ENCODE measurements around the gene C11orf98.
"Not testable (repeated sequence)": the region's sequence is repeated elsewhere in the genome, so short reads cannot be mapped to it uniquely, and the experiment has no call there.

The C11orf98 gene

GRCh38 chr11:62665075-62665598 lies at the start of gene C11orf98, which contains the start of gene CSKMT:
TSS of gene C11orf98 (minus strand) at chr11:62665210. CDS start at chr11:62665169, 41 bp downstream.
TSS of gene CSKMT (plus strand) at chr11:62665312. CDS start at chr11:62665880, 568 bp downstream.
- peak; percentile 73 for FAIRE-seq
- DNase-seq (ENCODE audit: extremely low spot score, insufficient read length, low read depth), result peak; percentile 92

GRCh38 chr11:62713343-62713742 lies 48.3 kb upstream of the C11orf98 start:
- DNase-seq (ENCODE audit: extremely low spot score, insufficient read length, low read depth) (no peak), FAIRE-seq (no peak)

GRCh38 chr11:62712861-62713260 lies 47.9 kb upstream of the C11orf98 start:
- FAIRE-seq, result no peak
- no peak for DNase-seq (ENCODE audit: extremely low spot score, insufficient read length, low read depth)

- DNase-seq (ENCODE audit: extremely low spot score, insufficient read length, low read depth) (no peak), FAIRE-seq (no peak)
Observed at GRCh38 chr11:62712276-62712812, 47.3 kb upstream of the C11orf98 start.

GRCh38 chr11:62710001-62710345 lies 45.0 kb upstream of the C11orf98 start:
- no peak for DNase-seq (ENCODE audit: extremely low spot score, insufficient read length, low read depth)
- FAIRE-seq, result no peak

GRCh38 chr11:62709247-62710000 lies 44.4 kb upstream of the C11orf98 start:
- DNase-seq (ENCODE audit: extremely low spot score, insufficient read length, low read depth) (peak; percentile 80), FAIRE-seq (peak; percentile 97)

GRCh38 chr11:62708793-62709192 lies 43.8 kb upstream of the C11orf98 start:
- no peak for DNase-seq (ENCODE audit: extremely low spot score, insufficient read length, low read depth)
- FAIRE-seq, result no peak

GRCh38 chr11:62708392-62708791 lies 43.4 kb upstream of the C11orf98 start:
- DNase-seq (ENCODE audit: extremely low spot score, insufficient read length, low read depth) (no peak), FAIRE-seq (no peak)

GRCh38 chr11:62707277-62707861 lies 42.4 kb upstream of the C11orf98 start, which contains the start of the genes BSCL2 and GNG3:
TSS of gene BSCL2 (minus strand) at chr11:62707424. CDS start at chr11:62707195, 229 bp downstream.
TSS of gene GNG3 (plus strand) at chr11:62707676. CDS start at chr11:62708296, 620 bp downstream.
- no peak for DNase-seq (ENCODE audit: extremely low spot score, insufficient read length, low read depth)
- no peak for FAIRE-seq

- DNase-seq (ENCODE audit: extremely low spot score, insufficient read length, low read depth), result no peak
- FAIRE-seq, result no peak
Observed at GRCh38 chr11:62706850-62707247, 41.8 kb upstream of the C11orf98 start.

- DNase-seq (ENCODE audit: extremely low spot score, insufficient read length, low read depth) (peak; percentile 92), FAIRE-seq (peak; percentile 53)
Observed at GRCh38 chr11:62705880-62706849, 41.2 kb upstream of the C11orf98 start.

GRCh38 chr11:62705413-62705812 lies 40.4 kb upstream of the C11orf98 start:
- no peak for FAIRE-seq
- no peak for DNase-seq (ENCODE audit: extremely low spot score, insufficient read length, low read depth)

- not testable (repeated sequence) for DNase-seq (ENCODE audit: extremely low spot score, insufficient read length, low read depth); FAIRE-seq
Observed at GRCh38 chr11:62703921-62704320, 38.9 kb upstream of the C11orf98 start.

GRCh38 chr11:62702246-62702645 lies 37.2 kb upstream of the C11orf98 start:
- DNase-seq (ENCODE audit: extremely low spot score, insufficient read length, low read depth), result no peak
- no peak for FAIRE-seq

- peak; percentile 54 for DNase-seq (ENCODE audit: extremely low spot score, insufficient read length, low read depth)
- FAIRE-seq, result peak; percentile 75
Observed at GRCh38 chr11:62694455-62695167, 29.6 kb upstream of the C11orf98 start.

- not testable (repeated sequence) for DNase-seq (ENCODE audit: extremely low spot score, insufficient read length, low read depth); FAIRE-seq
Observed at GRCh38 chr11:62693624-62694023, 28.6 kb upstream of the C11orf98 start.

- no peak for DNase-seq (ENCODE audit: extremely low spot score, insufficient read length, low read depth)
- no peak for FAIRE-seq
Observed at GRCh38 chr11:62689421-62690183, 24.6 kb upstream of the C11orf98 start, which contains the start of gene LRRN4CL. TSS of gene LRRN4CL (minus strand) at chr11:62689530. CDS start at chr11:62688508, 1,022 bp downstream.

- no peak for FAIRE-seq
- no peak for DNase-seq (ENCODE audit: extremely low spot score, insufficient read length, low read depth)
Observed at GRCh38 chr11:62688491-62688890, 23.5 kb upstream of the C11orf98 start.
